GM23248 (cell line): ENCODE data around the gene URGCP. TPM values are rescaled to one million over a fixed set of nuclear protein-coding genes. Genes with fewer than 3 reads are reported as not detected.

ENCODE experiments used
- DNase-seq: peaks from one replicate; pipeline ENCODE4 v3.0.0-alpha.2; 2015
- H2AFZ ChIP-seq: fragments of 200-600 bp; sonication (generic); 2 replicates; pipeline ENCODE4 v1.6.1; 2016; ENCODE audit warnings: antibody characterized with exemption
- H3F3A ChIP-seq: fragments of 200-600 bp; sonication (generic); 2 replicates; pipeline ENCODE4 v1.6.1; 2016; ENCODE audit warnings: mild to moderate bottlenecking, antibody characterized with exemption, mixed run types; ENCODE audit not compliant: insufficient read depth
- H3K27ac ChIP-seq: fragments of 200-600 bp; sonication (generic); 2 replicates; pipeline ENCODE4 v1.5.1; 2016; ENCODE audit warnings: mild to moderate bottlenecking
- H3K27me3 ChIP-seq: fragments of 200-600 bp; sonication (generic); replicated peaks from 2 replicates; pipeline ENCODE4 v1.6.1; 2016; ENCODE audit warnings: mild to moderate bottlenecking; ENCODE audit not compliant: insufficient read depth
- H3K36me3 ChIP-seq: fragments of 200-600 bp; sonication (generic); 2 replicates; pipeline ENCODE4 v1.6.1; 2016; ENCODE audit warnings: low read depth, mild to moderate bottlenecking
- H3K4me1 ChIP-seq: fragments of 200-600 bp; sonication (generic); 2 replicates; pipeline ENCODE4 v1.6.1; 2016; ENCODE audit warnings: mild to moderate bottlenecking; ENCODE audit not compliant: insufficient read depth
- H3K4me2 ChIP-seq: fragments of 200-600 bp; sonication (generic); one replicate; pipeline ENCODE4 v1.6.1; 2016; ENCODE audit warnings: mild to moderate bottlenecking; ENCODE audit not compliant: unreplicated experiment
- H3K4me3 ChIP-seq: fragments of 200-600 bp; sonication (generic); 2 replicates; pipeline ENCODE4 v1.5.1; 2016; ENCODE audit warnings: mild to moderate bottlenecking
- H3K79me2 ChIP-seq: fragments of 200-600 bp; sonication (generic); 2 replicates; pipeline ENCODE4 v1.6.1; 2016; ENCODE audit warnings: mild to moderate bottlenecking; ENCODE audit not compliant: insufficient read depth
- H3K9ac ChIP-seq: fragments of 200-600 bp; sonication (generic); 2 replicates; pipeline ENCODE4 v1.6.1; 2016; ENCODE audit warnings: mild to moderate bottlenecking
- H3K9me2 ChIP-seq: fragments of 200-600 bp; sonication (generic); 2 replicates; pipeline ENCODE4 v1.6.1; 2016; ENCODE audit warnings: mixed run types, mild to moderate bottlenecking, moderate library complexity; ENCODE audit not compliant: insufficient read depth
- H3K9me3 ChIP-seq: fragments of 200-600 bp; sonication (generic); one replicate; pipeline ENCODE4 v1.6.1; 2017; ENCODE audit warnings: low read depth
- H4K20me1 ChIP-seq: fragments of 200-600 bp; sonication (generic); 2 replicates; pipeline ENCODE4 v1.6.0; 2016; ENCODE audit not compliant: insufficient read depth
- EZH2 ChIP-seq: fragments of 200-600 bp; sonication (generic); IDR thresholded peaks from 2 replicates; pipeline ENCODE4 v1.6.1; 2018; ENCODE audit warnings: antibody characterized with exemption, mild to moderate bottlenecking; ENCODE audit not compliant: insufficient read depth, poor library complexity, severe bottlenecking
- EZH2phosphoT487 ChIP-seq: fragments of 200-600 bp; sonication (generic); IDR thresholded peaks from 2 replicates; pipeline ENCODE4 v1.6.1; 2018; ENCODE audit warnings: antibody characterized with exemption, moderate library complexity, mild to moderate bottlenecking, low read depth; ENCODE audit not compliant: insufficient read depth
- WGBS, 2 experiments: methylation state at CpG; one replicate each; pipeline ENCODE4 v1.1.6; 2015 to 2017; ENCODE audit warnings: low lambda C conversion rate in 2 of 2, low coverage in 1 of 2; ENCODE audit errors: missing lambda C conversion rate in 2 of 2; 5-methylcytosine and 5-hydroxymethylcytosine counted together
- in situ Hi-C: fragments of 300-500 bp; cut with MboI; formaldehyde crosslinking; loops from 2 replicates; pipeline ENCODE4 v1.15.0; 2020
- polyA plus RNA-seq: library from polyadenylated mRNA; unstranded; fragments of >200 nt; fragmentation: Nextera tagmentation; extraction: Ambion mirVana; gene quantifications from 2 replicates; pipeline ENCODE4 v1.2.1, GENCODE V29; 2016
- total RNA-seq: library from RNA; depleted of rRNA; stranded (reverse); fragments of >200 nt; shearing (Covaris generic); gene quantifications from 2 replicates; pipeline ENCODE4 v1.2.3, GENCODE V29; 2014

Gene URGCP
- total and polyA plus RNA-seq, 2 experiments from 2014 or later: 26.5 to 29.6 TPM

GRCh38 chr7:43869006-43869866 is 37.2 kb downstream of the URGCP start, which contains the start of gene MRPS24:
MRPS24 (minus strand) TSS chr7:43869517; CDS start chr7:43869495, 22 bp downstream.
- peak within 1 kb of the TSS; percentile 98 for H3K9ac ChIP-seq
- peaks cover 49% of the 10 kb centered on the region for H3F3A ChIP-seq
- H3K79me2 ChIP-seq: peaks cover 15% of the 10 kb centered on the region
- peak within 1 kb of the TSS; percentile 57 for H2AFZ ChIP-seq
- H3K4me2 ChIP-seq: peak within 1 kb of the TSS; percentile 98
- in situ Hi-C loops: no loop called here
- no peaks in the 10 kb centered on the region for H3K9me2 ChIP-seq
- 1 to 2% methylated on average over 44 to 77 of the region's 81 CpGs for WGBS, 2 experiments
- H3K36me3 ChIP-seq: no peaks in the 10 kb centered on the region; the same call in none of the 2 replicates
- peaks cover 50% of the 10 kb centered on the region for H3K4me1 ChIP-seq
- TF ChIP-seq EZH2 (no peak), EZH2phosphoT487 (no peak)
- H3K27ac ChIP-seq: peak within 1 kb of the TSS; percentile 100
- H3K4me3 ChIP-seq: peak within 1 kb of the TSS; percentile 85
- H4K20me1 ChIP-seq: no peaks in the 10 kb centered on the region
- H3K27me3 ChIP-seq: no peaks in the 10 kb centered on the region
- peak; percentile 98 for DNase-seq
- no peaks in the 10 kb centered on the region for H3K9me3 ChIP-seq

- Histone ChIP-seq H3F3A (peaks cover 43% of the 10 kb centered on the region), H3K9me2 (no peaks in the 10 kb centered on the region), H3K4me3 (peak overlapping the region; percentile 85), H3K27me3 (no peaks in the 10 kb centered on the region), H3K79me2 (peaks cover 15% of the 10 kb centered on the region), H3K27ac (peak overlapping the region; percentile 100), H3K4me1 (peaks cover 44% of the 10 kb centered on the region), H3K9me3 (no peaks in the 10 kb centered on the region), H3K9ac (peak overlapping the region; percentile 98), H4K20me1 (no peaks in the 10 kb centered on the region), H3K36me3 (no peaks in the 10 kb centered on the region; the same call in none of the 2 replicates), H2AFZ (peak overlapping the region; percentile 43; the same call in 1 of the 2 replicates), H3K4me2 (peak overlapping the region; percentile 94)
- peak; percentile 10 for DNase-seq
- WGBS, 2 experiments: 5 to 7% methylated on average over 6 of the region's 6 CpGs
- in situ Hi-C loops: no loop called here
- no peak for TF ChIP-seq EZH2phosphoT487
- TF ChIP-seq EZH2: no peak
These were observed 37.8 kb downstream of the URGCP start for GRCh38 chr7:43868681-43869005.

GRCh38 chr7:43868181-43868580 is 38.2 kb downstream of the URGCP start:
- no peak for DNase-seq
- Histone ChIP-seq H2AFZ (peak overlapping the region; percentile 43; the same call in 1 of the 2 replicates), H3K9me2 (no peaks in the 10 kb centered on the region), H3K9me3 (no peaks in the 10 kb centered on the region), H3K4me2 (peak overlapping the region; percentile 94), H3K27me3 (no peaks in the 10 kb centered on the region), H3K4me1 (peaks cover 41% of the 10 kb centered on the region), H3K36me3 (no peaks in the 10 kb centered on the region; the same call in none of the 2 replicates), H3K9ac (peak overlapping the region; percentile 98), H3K79me2 (peaks cover 15% of the 10 kb centered on the region), H4K20me1 (no peaks in the 10 kb centered on the region), H3K27ac (peak overlapping the region; percentile 100; the same call in 1 of the 2 replicates), H3K4me3 (peak overlapping the region; percentile 85), H3F3A (peaks cover 40% of the 10 kb centered on the region)
- WGBS, 2 experiments: 75 to 77% methylated on average over 7 of the region's 7 CpGs
- no peak for TF ChIP-seq EZH2
- no peak for TF ChIP-seq EZH2phosphoT487
- in situ Hi-C loops: no loop called here

- no peak overlapping the region for H3K4me2 ChIP-seq
- no peaks in the 10 kb centered on the region for H3K9me2 ChIP-seq
- no peak for DNase-seq
- H2AFZ ChIP-seq: no peak overlapping the region
- 97 to 98% methylated on average over 3 of the region's 3 CpGs for WGBS, 2 experiments
- H3K9ac ChIP-seq: no peak overlapping the region
- H3K27ac ChIP-seq: no peak overlapping the region
- H3K9me3 ChIP-seq: no peaks in the 10 kb centered on the region
- peaks cover 15% of the 10 kb centered on the region for H3K79me2 ChIP-seq
- H4K20me1 ChIP-seq: no peaks in the 10 kb centered on the region
- H3F3A ChIP-seq: peaks cover 11% of the 10 kb centered on the region
- no peaks in the 10 kb centered on the region; the same call in none of the 2 replicates for H3K36me3 ChIP-seq
- peaks cover 12% of the 10 kb centered on the region for H3K4me1 ChIP-seq
- no peaks in the 10 kb centered on the region for H3K27me3 ChIP-seq
- H3K4me3 ChIP-seq: no peak overlapping the region
- in situ Hi-C loops: no loop called here
- TF ChIP-seq EZH2phosphoT487: no peak
- TF ChIP-seq EZH2: no peak
These were observed 41.1 kb downstream of the URGCP start for GRCh38 chr7:43865277-43865676.
